Vagina (tissue), 2 donors: ENCODE measurements around the gene ABCC8.

Experiments used
- POLR2A ChIP-seq, 2 donors: fragments of 450-650 bp; IDR thresholded peaks; one replicate each; pipeline ENCODE4 v1.6.1; 2017; ENCODE audit warnings: antibody characterized with exemption in 2 of 2, mild to moderate bottlenecking in 2 of 2, moderate library complexity in 2 of 2
- POLR2AphosphoS5 ChIP-seq, 2 donors: sonication (generic); formaldehyde crosslinking; IDR thresholded peaks; one replicate each; pipeline ENCODE4 v1.9.0; 2017; ENCODE audit warnings: antibody characterized with exemption in 2 of 2, mild to moderate bottlenecking in 2 of 2, low read depth in 1 of 2; ENCODE audit not compliant: insufficient read depth in 1 of 2
- TF ChIP-seq, protein P1 (sequence below), 3 experiments: fragments of 450-650 bp in 2 of 3; fragments of 200-600 bp in 1 of 3; sonication (generic) in 1 of 3; IDR thresholded peaks; one replicate each; pipeline ENCODE4 v1.5.1; 2017 to 2019; ENCODE audit warnings: antibody characterized with exemption in 3 of 3, mild to moderate bottlenecking in 2 of 3, moderate library complexity in 2 of 3

DNA sequence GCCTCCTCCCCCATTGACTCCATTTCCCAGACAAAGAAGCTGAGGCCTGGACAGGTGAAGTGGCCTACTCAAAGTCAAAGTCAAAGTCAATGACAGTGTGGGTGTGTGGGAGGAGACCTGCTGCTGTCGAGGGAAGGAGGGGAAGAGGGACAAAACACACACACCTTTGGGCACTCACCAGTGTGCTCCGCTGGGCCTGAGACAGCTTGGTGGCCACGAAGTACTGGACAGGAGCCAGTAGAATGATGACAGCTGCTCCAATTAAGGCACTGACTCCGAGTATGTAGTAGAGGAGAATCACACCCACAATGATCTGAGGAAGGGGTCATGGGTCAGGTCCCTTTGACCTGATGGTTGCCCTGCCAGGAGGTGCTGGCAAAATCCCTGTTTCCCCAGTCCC is 33.6 kb downstream of the ABCC8 start:
- TF ChIP-seq, protein P1, sequence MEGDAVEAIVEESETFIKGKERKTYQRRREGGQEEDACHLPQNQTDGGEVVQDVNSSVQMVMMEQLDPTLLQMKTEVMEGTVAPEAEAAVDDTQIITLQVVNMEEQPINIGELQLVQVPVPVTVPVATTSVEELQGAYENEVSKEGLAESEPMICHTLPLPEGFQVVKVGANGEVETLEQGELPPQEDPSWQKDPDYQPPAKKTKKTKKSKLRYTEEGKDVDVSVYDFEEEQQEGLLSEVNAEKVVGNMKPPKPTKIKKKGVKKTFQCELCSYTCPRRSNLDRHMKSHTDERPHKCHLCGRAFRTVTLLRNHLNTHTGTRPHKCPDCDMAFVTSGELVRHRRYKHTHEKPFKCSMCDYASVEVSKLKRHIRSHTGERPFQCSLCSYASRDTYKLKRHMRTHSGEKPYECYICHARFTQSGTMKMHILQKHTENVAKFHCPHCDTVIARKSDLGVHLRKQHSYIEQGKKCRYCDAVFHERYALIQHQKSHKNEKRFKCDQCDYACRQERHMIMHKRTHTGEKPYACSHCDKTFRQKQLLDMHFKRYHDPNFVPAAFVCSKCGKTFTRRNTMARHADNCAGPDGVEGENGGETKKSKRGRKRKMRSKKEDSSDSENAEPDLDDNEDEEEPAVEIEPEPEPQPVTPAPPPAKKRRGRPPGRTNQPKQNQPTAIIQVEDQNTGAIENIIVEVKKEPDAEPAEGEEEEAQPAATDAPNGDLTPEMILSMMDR (IDR thresholded peaks at IDR 0.05): no peak
- no peak for TF ChIP-seq POLR2AphosphoS5 (IDR thresholded peaks at IDR 0.05; ENCODE audit: insufficient read depth in 1 of 2, low read depth in 1 of 2)
- TF ChIP-seq POLR2A (IDR thresholded peaks at IDR 0.05): no peak
